GM12878 (cell line): ENCODE measurements around the gene ENTPD6. TPM values are rescaled to one million over a fixed set of nuclear protein-coding genes. Genes with fewer than 3 reads are reported as not detected.

Experiments used
- ATAC-seq: fragments of 200-7000 bp; cut with Tn5 transposase; 3 replicates; pipeline ENCODE4 v1.9.1; 2020; ENCODE audit warnings: mild to moderate bottlenecking, moderate library complexity
- BruUV-seq: library from RNA; stranded (reverse); fragments of 400-500 nt; replicated peaks from 2 replicates; lab custom pipeline; 2021; lab: Mats Ljungman, UMichigan
- CTCF ChIA-PET: fragments of 300-600 bp; sonication (Branson Sonifier 250); formaldehyde crosslinking; extraction: SDS; loops from one replicate; lab custom pipeline; 2021; ENCODE audit warnings: inconsistent platforms; lab: Yijun Ruan, JAX
- POLR2A ChIA-PET: fragments of 350-600 bp; formaldehyde crosslinking; extraction: SDS; loops from one replicate; lab custom pipeline; 2021; ENCODE audit warnings: inconsistent platforms; lab: Charles Lee
- RAD21 ChIA-PET: fragments of 300-600 bp; sonication (Branson Sonifier 250); formaldehyde crosslinking; loops from one replicate; lab custom pipeline; 2023; ENCODE audit warnings: antibody characterized with exemption; ENCODE audit not compliant: unreplicated experiment; lab: Charles Lee
- SMC1A ChIA-PET: fragments of 300-600 bp; sonication (Branson Sonifier 250); formaldehyde crosslinking; loops from one replicate; lab custom pipeline; 2023; ENCODE audit not compliant: unreplicated experiment, uncharacterized antibody; lab: Charles Lee
- DNase-seq: peaks from one replicate; pipeline ENCODE4 v3.0.0-alpha.2; 2011; ENCODE audit warnings: low read depth, low spot score
- FAIRE-seq: peaks from 3 replicates; lab custom pipeline; 2011; peaks lifted over from hg19 to GRCh38; lab: Jason Lieb, UNC
- H2AFZ ChIP-seq: 2 replicates; pipeline ENCODE4 v1.6.0; 2011; ENCODE audit warnings: low read depth, low read length, control low read depth; ENCODE audit not compliant: control insufficient read depth
- H3K27ac ChIP-seq: 2 replicates; pipeline ENCODE4 v1.5.1; 2011; ENCODE audit warnings: control low read depth; ENCODE audit not compliant: control insufficient read depth, insufficient read depth
- H3K27me3 ChIP-seq, 2 experiments: replicated peaks in 1 of 2; 2 replicates each; pipeline versions ENCODE4 v1.6.0 to v1.6.1; 2011; ENCODE audit warnings: low read length in 1 of 2; ENCODE audit not compliant: control insufficient read depth in 2 of 2, insufficient read depth in 2 of 2
- H3K36me3 ChIP-seq, 2 experiments: 2 replicates each; pipeline ENCODE4 v1.5.1; 2011; ENCODE audit warnings: low read length in 1 of 2; ENCODE audit not compliant: control insufficient read depth in 2 of 2, insufficient read depth in 2 of 2
- H3K4me1 ChIP-seq: 2 replicates; pipeline ENCODE4 v1.6.1; 2011; ENCODE audit warnings: mild to moderate bottlenecking, low read length, moderate library complexity, mixed read lengths; ENCODE audit not compliant: control insufficient read depth, insufficient read depth
- H3K4me2 ChIP-seq: 2 replicates; pipeline ENCODE4 v1.6.0; 2011; ENCODE audit warnings: control low read depth; ENCODE audit not compliant: control insufficient read depth, insufficient read depth
- H3K4me3 ChIP-seq: fragments of 200-600 bp; sonication (generic); 2 replicates; pipeline ENCODE4 v1.5.1; 2016
- H3K79me2 ChIP-seq: 2 replicates; pipeline ENCODE4 v1.6.0; 2011; ENCODE audit warnings: low read length; ENCODE audit not compliant: control insufficient read depth, insufficient read depth
- H3K9ac ChIP-seq: 2 replicates; pipeline ENCODE4 v1.8.0; 2011; ENCODE audit warnings: low read length, control low read depth, mixed read lengths; ENCODE audit not compliant: control insufficient read depth, insufficient read depth
- H3K9me3 ChIP-seq: replicated peaks from 3 replicates; pipeline ENCODE4 v1.5.1; 2011; ENCODE audit warnings: mild to moderate bottlenecking, low read length; ENCODE audit not compliant: control insufficient read depth, insufficient read depth
- H4K20me1 ChIP-seq: 2 replicates; pipeline ENCODE4 v1.6.0; 2011; ENCODE audit not compliant: control insufficient read depth, insufficient read depth
- ATF7 ChIP-seq: fragments of 450-650 bp; IDR thresholded peaks from 2 replicates; pipeline ENCODE4 v1.6.1; 2016; ENCODE audit warnings: low read depth, mild to moderate bottlenecking
- CHD4 ChIP-seq: fragments of 200-600 bp; sonication (generic); IDR thresholded peaks from 2 replicates; pipeline ENCODE4 v1.6.1; 2016; ENCODE audit warnings: mild to moderate bottlenecking
- EZH2 ChIP-seq: IDR thresholded peaks from 2 replicates; pipeline ENCODE4 v1.6.1; 2012; ENCODE audit warnings: low read depth, mild to moderate bottlenecking, control low read depth, inconsistent platforms, low read length, borderline replicate concordance; ENCODE audit not compliant: control insufficient read depth
- HSF1 ChIP-seq: fragments of 150-350 bp; IDR thresholded peaks from 2 replicates; pipeline ENCODE4 v1.6.1; 2014; ENCODE audit warnings: mild to moderate bottlenecking, low read depth, low read length
- IKZF1 ChIP-seq: fragments of 450-650 bp; conservative IDR thresholded peaks from 2 replicates; pipeline ENCODE4 v1.6.1; 2017; ENCODE audit warnings: antibody characterized with exemption, mild to moderate bottlenecking
- IKZF2 ChIP-seq, 2 experiments: fragments of 450-650 bp; IDR thresholded peaks; 2 replicates each; pipeline ENCODE4 v1.6.1; 2017; ENCODE audit warnings: mild to moderate bottlenecking in 2 of 2, moderate library complexity in 2 of 2
- NFXL1 ChIP-seq: fragments of 450-650 bp; IDR thresholded peaks from 2 replicates; pipeline ENCODE4 v1.6.1; 2017; ENCODE audit warnings: antibody characterized with exemption, mild to moderate bottlenecking, borderline replicate concordance
- NR2C2 ChIP-seq: IDR thresholded peaks from 2 replicates; pipeline ENCODE4 v1.6.1; 2011; ENCODE audit warnings: borderline replicate concordance, low read depth; ENCODE audit not compliant: control insufficient read depth, insufficient read length
- PML ChIP-seq: IDR thresholded peaks from 2 replicates; pipeline ENCODE4 v1.6.1; 2012; ENCODE audit warnings: low read length, inconsistent platforms
- SMAD5 ChIP-seq: IDR thresholded peaks from 2 replicates; pipeline ENCODE4 v1.6.1; 2016; ENCODE audit warnings: antibody characterized with exemption, low read depth
- SUZ12 ChIP-seq: fragments of 200-600 bp; sonication (generic); IDR thresholded peaks from one replicate; pipeline ENCODE4 v1.6.1; 2018; ENCODE audit warnings: antibody characterized with exemption, mild to moderate bottlenecking; ENCODE audit not compliant: unreplicated experiment
- USF2 ChIP-seq: IDR thresholded peaks from 2 replicates; pipeline ENCODE4 v1.6.1; 2011; ENCODE audit warnings: low read depth, low read length, improper control_type of control experiment, borderline replicate concordance
- ZBED1 ChIP-seq: IDR thresholded peaks from 2 replicates; pipeline ENCODE4 v1.6.1; 2016; ENCODE audit warnings: borderline replicate concordance
- ZNF217 ChIP-seq: fragments of 450-650 bp; IDR thresholded peaks from 2 replicates; pipeline ENCODE4 v1.6.1; 2017; ENCODE audit warnings: antibody characterized with exemption, mild to moderate bottlenecking
- ZNF592 ChIP-seq: fragments of 450-650 bp; IDR thresholded peaks from 2 replicates; pipeline ENCODE4 v1.6.1; 2017; ENCODE audit warnings: mild to moderate bottlenecking, moderate library complexity
- in situ Hi-C: fragments of 300-500 bp; cut with MboI; formaldehyde crosslinking; loops from 9 replicates; pipeline ENCODE4 v1.14.3; 2018; ENCODE audit warnings: mixed read lengths
- intact Hi-C: fragments of 100-400 bp; cut with micrococcal nuclease; formaldehyde crosslinking; loops from one replicate; pipeline ENCODE4 v1.14.2; 2022; ENCODE audit not compliant: unreplicated experiment
- polyA plus RNA-seq, 11 experiments: library from polyadenylated mRNA; depleted of rRNA in 4 of 11; unstranded in 6 of 11; stranded (reverse) in 5 of 11; fragments of >200 nt; fragmentation: Nextera tagmentation in 4 of 11; fragmentation: Illumina TruSeq in 1 of 11; extraction: Ambion mirVana in 4 of 11; extraction: Trizol in 1 of 11; gene quantifications; 1 replicate in 1 of 11; 2 replicates in 10 of 11; pipeline versions ENCODE4 v1.2.1 to v1.2.3, GENCODE V29; 2011 to 2016; ENCODE audit warnings: inconsistent platforms in 2 of 11, missing spikeins in 2 of 11, low read depth in 1 of 11
- total RNA-seq, 4 experiments: library from RNA; depleted of rRNA in 3 of 4; stranded (reverse); fragments of >200 nt in 3 of 4; fragmentation: Illumina TruSeq in 1 of 4; extraction: Trizol in 1 of 4; gene quantifications; 2 replicates each; pipeline versions ENCODE4 v1.2.1 to v1.2.3, GENCODE V29; 2013 to 2021
- TF ChIP-seq, protein P1 (sequence below): fragments of 450-650 bp; IDR thresholded peaks from 2 replicates; pipeline ENCODE4 v1.6.1; 2018; ENCODE audit warnings: borderline replicate concordance, mild to moderate bottlenecking; ENCODE audit not compliant: partially characterized antibody

ENTPD6 gene
- total and polyA plus RNA-seq, 10 of the 15 experiments (the other 5 are each of a cell fraction or from before 2014, with no cell fraction given) = 0.53 to 45.4 (median 31.1) TPM

DNA sequence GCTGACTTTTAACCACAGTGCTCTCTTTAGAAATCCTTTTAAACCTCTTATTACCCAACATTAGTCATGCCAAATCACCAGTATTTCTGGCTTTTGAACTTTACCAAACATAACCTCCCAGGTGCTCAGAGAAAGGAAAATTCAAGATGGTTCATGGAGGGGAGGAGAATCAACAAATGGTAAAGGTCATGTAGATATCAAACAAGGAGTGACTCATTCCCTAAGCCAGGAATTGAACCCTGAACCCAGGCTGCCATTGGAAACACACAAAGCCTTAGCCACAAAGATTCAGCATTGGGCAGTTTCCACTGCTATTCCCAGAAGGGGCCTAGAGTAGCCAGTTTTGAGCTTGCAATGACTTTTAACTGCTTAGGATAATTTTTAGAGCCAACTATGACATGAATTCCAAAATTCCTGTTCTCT is 21.6 kb upstream of the ENTPD6 start:
- in situ Hi-C loops = loop anchor here (10.0 kb wide), 1 partner anchor 109 kb away; no protein-coding TSS in a partner anchor
- no peak for DNase-seq
- Histone ChIP-seq H3K36me3 (no peaks in the 10 kb centered on the region), H3K4me2 (no peak overlapping the region), H3K9me3 (no peaks in the 10 kb centered on the region), H3K4me1 (no peaks in the 10 kb centered on the region), H3K4me3 (no peak overlapping the region), H3K9ac (no peak overlapping the region), H4K20me1 (no peaks in the 10 kb centered on the region), H2AFZ (no peak overlapping the region), H3K27ac (no peak overlapping the region), H3K27me3 (no peaks in the 10 kb centered on the region), H3K79me2 (no peaks in the 10 kb centered on the region)
- no peak for ATAC-seq
- ChIA-PET POLR2A (no interaction called here), CTCF (interaction anchor here (0.9 to 1.5 kb wide), 3 partner anchors 73 to 178 kb away, joined by 3 to 5 read pairs (median 3); no protein-coding TSS in a partner anchor), SMC1A (interaction anchor here (3.6 kb wide), 1 partner anchor 180 kb away, joined by 10 read pairs; no protein-coding TSS in a partner anchor), RAD21 (no interaction called here)
- no peak for FAIRE-seq
- no TSS peak for BruUV-seq
- intact Hi-C loops = no loop called here
- no peak for TF ChIP-seq NR2C2
- no peak for TF ChIP-seq ATF7
- TF ChIP-seq, protein P1, sequence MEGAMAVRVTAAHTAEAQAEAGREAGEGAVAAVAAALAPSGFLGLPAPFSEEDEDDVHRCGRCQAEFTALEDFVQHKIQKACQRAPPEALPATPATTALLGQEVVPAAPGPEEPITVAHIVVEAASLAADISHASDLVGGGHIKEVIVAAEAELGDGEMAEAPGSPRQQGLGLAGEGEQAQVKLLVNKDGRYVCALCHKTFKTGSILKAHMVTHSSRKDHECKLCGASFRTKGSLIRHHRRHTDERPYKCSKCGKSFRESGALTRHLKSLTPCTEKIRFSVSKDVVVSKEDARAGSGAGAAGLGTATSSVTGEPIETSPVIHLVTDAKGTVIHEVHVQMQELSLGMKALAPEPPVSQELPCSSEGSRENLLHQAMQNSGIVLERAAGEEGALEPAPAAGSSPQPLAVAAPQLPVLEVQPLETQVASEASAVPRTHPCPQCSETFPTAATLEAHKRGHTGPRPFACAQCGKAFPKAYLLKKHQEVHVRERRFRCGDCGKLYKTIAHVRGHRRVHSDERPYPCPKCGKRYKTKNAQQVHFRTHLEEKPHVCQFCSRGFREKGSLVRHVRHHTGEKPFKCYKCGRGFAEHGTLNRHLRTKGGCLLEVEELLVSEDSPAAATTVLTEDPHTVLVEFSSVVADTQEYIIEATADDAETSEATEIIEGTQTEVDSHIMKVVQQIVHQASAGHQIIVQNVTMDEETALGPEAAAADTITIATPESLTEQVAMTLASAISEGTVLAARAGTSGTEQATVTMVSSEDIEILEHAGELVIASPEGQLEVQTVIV = no peak
- TF ChIP-seq HSF1 = no peak
- TF ChIP-seq CHD4 = no peak
- TF ChIP-seq SUZ12 = no peak
- no peak for TF ChIP-seq IKZF2 (IDR thresholded peaks at IDR 0.05)
- TF ChIP-seq ZBED1 = no peak
- no peak for TF ChIP-seq ZNF217
- TF ChIP-seq ZNF592 = no peak
- no peak for TF ChIP-seq PML
- TF ChIP-seq SMAD5 = no peak
- TF ChIP-seq IKZF1 = no peak
- no peak for TF ChIP-seq NFXL1
- TF ChIP-seq USF2 = no peak
- TF ChIP-seq EZH2 = no peak
